Neural cell (in vitro differentiated cells): Measurements from ENCODE around the gene BCKDHB. TPM values are rescaled to one million over a fixed set of nuclear protein-coding genes. Genes with fewer than 3 reads are reported as not detected.

ENCODE experiments used
- H2AFZ ChIP-seq: fragments of 200-600, 300-800 bp; sonication (generic), shearing (Covaris generic); 2 replicates; pipeline ENCODE4 v1.6.0; 2014; ENCODE audit warnings: low read depth, mild to moderate bottlenecking, antibody characterized with exemption, low read length, moderate library complexity
- H3F3A ChIP-seq: fragments of 200-600 bp; shearing (Covaris generic); 2 replicates; pipeline ENCODE4 v1.6.1; 2016; ENCODE audit warnings: mild to moderate bottlenecking, moderate library complexity, mixed read lengths, antibody characterized with exemption, low read length; ENCODE audit not compliant: insufficient read depth, poor library complexity, severe bottlenecking
- H3K27ac ChIP-seq: fragments of 200-600, 300-800 bp; sonication (generic), shearing (Covaris generic); 2 replicates; pipeline ENCODE4 v1.5.1; 2014; ENCODE audit warnings: mild to moderate bottlenecking, low read length, moderate library complexity
- H3K27me3 ChIP-seq: fragments of 300-800, 200-600 bp; sonication (generic), shearing (Covaris generic); 2 replicates; pipeline ENCODE4 v1.6.0; 2014; ENCODE audit warnings: mild to moderate bottlenecking, low read depth, low read length, moderate library complexity; ENCODE audit not compliant: insufficient read depth
- H3K36me3 ChIP-seq: fragments of 300-800, 200-600 bp; sonication (generic), shearing (Covaris generic); 2 replicates; pipeline ENCODE4 v1.5.1; 2014; ENCODE audit warnings: mild to moderate bottlenecking, antibody characterized with exemption, low read length, moderate library complexity; ENCODE audit not compliant: insufficient read depth
- H3K4me2 ChIP-seq: fragments of 300-800, 200-600 bp; sonication (generic), shearing (Covaris generic); 2 replicates; pipeline ENCODE4 v1.6.0; 2014; ENCODE audit warnings: mild to moderate bottlenecking, low read length
- H3K4me3 ChIP-seq: fragments of 300-800, 200-600 bp; sonication (generic), shearing (Covaris generic); 2 replicates; pipeline ENCODE4 v1.5.1; 2014; ENCODE audit warnings: mild to moderate bottlenecking, low read length, moderate library complexity
- H3K79me2 ChIP-seq: fragments of 200-600 bp; shearing (Covaris generic); replicated peaks from 2 replicates; pipeline ENCODE4 v1.6.0; 2014; ENCODE audit warnings: mild to moderate bottlenecking, low read length, moderate library complexity; ENCODE audit not compliant: insufficient read depth
- H3K9ac ChIP-seq: fragments of 300-800, 200-600 bp; sonication (generic), shearing (Covaris generic); 2 replicates; pipeline ENCODE4 v1.6.1; 2016; ENCODE audit warnings: mild to moderate bottlenecking, low read length, mixed read lengths
- H3K9me2 ChIP-seq: fragments of 200-600 bp; shearing (Covaris generic); 2 replicates; pipeline ENCODE4 v1.6.1; 2016; ENCODE audit warnings: mild to moderate bottlenecking, low read length, mixed read lengths; ENCODE audit not compliant: insufficient read depth
- H3K9me3 ChIP-seq: fragments of 200-600, 300-800 bp; sonication (generic), shearing (Covaris generic); 2 replicates; pipeline ENCODE4 v1.6.1; 2016; ENCODE audit warnings: mild to moderate bottlenecking, mixed run types, low read length, moderate library complexity, mixed read lengths
- H4K20me1 ChIP-seq: fragments of 200-600 bp; shearing (Covaris generic); 2 replicates; pipeline ENCODE4 v1.6.1; 2016; ENCODE audit warnings: mild to moderate bottlenecking, mixed run types; ENCODE audit not compliant: insufficient read depth
- EP300 ChIP-seq: fragments of 450-650 bp; conservative IDR thresholded peaks from 2 replicates; pipeline ENCODE4 v1.6.1; 2014; ENCODE audit warnings: antibody characterized with exemption, mild to moderate bottlenecking, moderate library complexity; ENCODE audit not compliant: poor library complexity, severe bottlenecking
- EZH2 ChIP-seq: fragments of 200-600, 300-800 bp; shearing (Covaris generic), sonication (generic); IDR thresholded peaks from 2 replicates; pipeline ENCODE4 v1.6.1; 2014; ENCODE audit warnings: antibody characterized with exemption, low read length, borderline replicate concordance, mild to moderate bottlenecking; ENCODE audit not compliant: insufficient read depth, poor library complexity, severe bottlenecking
- MXI1 ChIP-seq: fragments of 450-650 bp; conservative IDR thresholded peaks from 2 replicates; pipeline ENCODE4 v1.6.1; 2014; ENCODE audit warnings: antibody characterized with exemption, mild to moderate bottlenecking; ENCODE audit not compliant: poor library complexity, severe bottlenecking
- POLR2AphosphoS5 ChIP-seq: IDR thresholded peaks from 2 replicates; pipeline ENCODE4 v1.6.1; 2012
- RAD21 ChIP-seq: fragments of 450-650 bp; conservative IDR thresholded peaks from 2 replicates; pipeline ENCODE4 v1.6.1; 2014; ENCODE audit warnings: antibody characterized with exemption, mild to moderate bottlenecking, moderate library complexity
- SMC3 ChIP-seq: fragments of 450-650 bp; conservative IDR thresholded peaks from 2 replicates; pipeline ENCODE4 v1.6.1; 2014; ENCODE audit warnings: antibody characterized with exemption, mild to moderate bottlenecking, moderate library complexity; ENCODE audit not compliant: poor library complexity
- TAF1 ChIP-seq: IDR thresholded peaks from 2 replicates; pipeline ENCODE4 v1.6.1; 2012; ENCODE audit warnings: low read depth
- polyA plus RNA-seq: library from polyadenylated mRNA; depleted of rRNA; stranded (reverse); fragments of >200 nt; gene quantifications from 2 replicates; pipeline ENCODE4 v1.2.3, GENCODE V29; 2014
- TF ChIP-seq, protein P1 (sequence below): fragments of 450-650 bp; IDR thresholded peaks from 2 replicates; pipeline ENCODE4 v1.5.1; 2014; ENCODE audit warnings: antibody characterized with exemption, mild to moderate bottlenecking, moderate library complexity; ENCODE audit not compliant: poor library complexity, severe bottlenecking
- TF ChIP-seq, protein P2 (sequence below): IDR thresholded peaks from 2 replicates; pipeline ENCODE4 v1.6.1; 2012; ENCODE audit warnings: borderline replicate concordance

BCKDHB gene
- polyA plus RNA-seq, 1 donor from 2014 or later, result 16.1 TPM

DNA sequence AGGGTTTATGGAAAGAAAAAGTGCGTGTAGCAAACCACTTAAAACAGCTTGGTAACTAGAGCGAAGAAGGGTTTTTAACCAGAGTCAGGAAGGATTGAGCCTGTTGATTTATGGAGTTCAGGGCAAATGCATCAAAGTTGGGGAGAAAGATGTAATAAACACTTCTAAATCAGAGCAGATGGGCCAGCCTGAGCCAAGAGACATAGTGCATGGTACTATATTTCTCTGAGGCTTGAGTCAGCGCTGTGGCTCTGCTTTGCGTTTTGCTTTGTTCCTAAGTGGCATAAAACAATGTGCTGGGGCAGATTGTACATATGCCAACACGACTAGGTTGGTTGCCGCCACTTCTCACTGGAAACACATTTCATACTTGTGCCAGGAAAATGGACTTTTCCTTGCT lies 111.3 kb downstream of the BCKDHB start:
- H2AFZ ChIP-seq, result no peak overlapping the region
- no peaks in the 10 kb centered on the region for H3K9me2 ChIP-seq
- no peak overlapping the region for H3K27ac ChIP-seq
- H3K9ac ChIP-seq, result no peak overlapping the region
- H3K4me3 ChIP-seq, result no peak overlapping the region
- H3K9me3 ChIP-seq, result no peaks in the 10 kb centered on the region
- no peaks in the 10 kb centered on the region for H3F3A ChIP-seq
- no peak overlapping the region for H3K4me2 ChIP-seq
- no peaks in the 10 kb centered on the region for H3K27me3 ChIP-seq
- no peaks in the 10 kb centered on the region for H3K36me3 ChIP-seq
- H3K79me2 ChIP-seq, result no peaks in the 10 kb centered on the region
- TF ChIP-seq RAD21 (no peak), EZH2 (no peak), TAF1 (no peak), SMC3 (no peak), MXI1 (no peak), POLR2AphosphoS5 (no peak), EP300 (no peak)
- TF ChIP-seq, protein P1, sequence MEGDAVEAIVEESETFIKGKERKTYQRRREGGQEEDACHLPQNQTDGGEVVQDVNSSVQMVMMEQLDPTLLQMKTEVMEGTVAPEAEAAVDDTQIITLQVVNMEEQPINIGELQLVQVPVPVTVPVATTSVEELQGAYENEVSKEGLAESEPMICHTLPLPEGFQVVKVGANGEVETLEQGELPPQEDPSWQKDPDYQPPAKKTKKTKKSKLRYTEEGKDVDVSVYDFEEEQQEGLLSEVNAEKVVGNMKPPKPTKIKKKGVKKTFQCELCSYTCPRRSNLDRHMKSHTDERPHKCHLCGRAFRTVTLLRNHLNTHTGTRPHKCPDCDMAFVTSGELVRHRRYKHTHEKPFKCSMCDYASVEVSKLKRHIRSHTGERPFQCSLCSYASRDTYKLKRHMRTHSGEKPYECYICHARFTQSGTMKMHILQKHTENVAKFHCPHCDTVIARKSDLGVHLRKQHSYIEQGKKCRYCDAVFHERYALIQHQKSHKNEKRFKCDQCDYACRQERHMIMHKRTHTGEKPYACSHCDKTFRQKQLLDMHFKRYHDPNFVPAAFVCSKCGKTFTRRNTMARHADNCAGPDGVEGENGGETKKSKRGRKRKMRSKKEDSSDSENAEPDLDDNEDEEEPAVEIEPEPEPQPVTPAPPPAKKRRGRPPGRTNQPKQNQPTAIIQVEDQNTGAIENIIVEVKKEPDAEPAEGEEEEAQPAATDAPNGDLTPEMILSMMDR, result no peak
- TF ChIP-seq, protein P2, sequence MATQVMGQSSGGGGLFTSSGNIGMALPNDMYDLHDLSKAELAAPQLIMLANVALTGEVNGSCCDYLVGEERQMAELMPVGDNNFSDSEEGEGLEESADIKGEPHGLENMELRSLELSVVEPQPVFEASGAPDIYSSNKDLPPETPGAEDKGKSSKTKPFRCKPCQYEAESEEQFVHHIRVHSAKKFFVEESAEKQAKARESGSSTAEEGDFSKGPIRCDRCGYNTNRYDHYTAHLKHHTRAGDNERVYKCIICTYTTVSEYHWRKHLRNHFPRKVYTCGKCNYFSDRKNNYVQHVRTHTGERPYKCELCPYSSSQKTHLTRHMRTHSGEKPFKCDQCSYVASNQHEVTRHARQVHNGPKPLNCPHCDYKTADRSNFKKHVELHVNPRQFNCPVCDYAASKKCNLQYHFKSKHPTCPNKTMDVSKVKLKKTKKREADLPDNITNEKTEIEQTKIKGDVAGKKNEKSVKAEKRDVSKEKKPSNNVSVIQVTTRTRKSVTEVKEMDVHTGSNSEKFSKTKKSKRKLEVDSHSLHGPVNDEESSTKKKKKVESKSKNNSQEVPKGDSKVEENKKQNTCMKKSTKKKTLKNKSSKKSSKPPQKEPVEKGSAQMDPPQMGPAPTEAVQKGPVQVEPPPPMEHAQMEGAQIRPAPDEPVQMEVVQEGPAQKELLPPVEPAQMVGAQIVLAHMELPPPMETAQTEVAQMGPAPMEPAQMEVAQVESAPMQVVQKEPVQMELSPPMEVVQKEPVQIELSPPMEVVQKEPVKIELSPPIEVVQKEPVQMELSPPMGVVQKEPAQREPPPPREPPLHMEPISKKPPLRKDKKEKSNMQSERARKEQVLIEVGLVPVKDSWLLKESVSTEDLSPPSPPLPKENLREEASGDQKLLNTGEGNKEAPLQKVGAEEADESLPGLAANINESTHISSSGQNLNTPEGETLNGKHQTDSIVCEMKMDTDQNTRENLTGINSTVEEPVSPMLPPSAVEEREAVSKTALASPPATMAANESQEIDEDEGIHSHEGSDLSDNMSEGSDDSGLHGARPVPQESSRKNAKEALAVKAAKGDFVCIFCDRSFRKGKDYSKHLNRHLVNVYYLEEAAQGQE, result no peak
- no peaks in the 10 kb centered on the region for H4K20me1 ChIP-seq

DNA sequence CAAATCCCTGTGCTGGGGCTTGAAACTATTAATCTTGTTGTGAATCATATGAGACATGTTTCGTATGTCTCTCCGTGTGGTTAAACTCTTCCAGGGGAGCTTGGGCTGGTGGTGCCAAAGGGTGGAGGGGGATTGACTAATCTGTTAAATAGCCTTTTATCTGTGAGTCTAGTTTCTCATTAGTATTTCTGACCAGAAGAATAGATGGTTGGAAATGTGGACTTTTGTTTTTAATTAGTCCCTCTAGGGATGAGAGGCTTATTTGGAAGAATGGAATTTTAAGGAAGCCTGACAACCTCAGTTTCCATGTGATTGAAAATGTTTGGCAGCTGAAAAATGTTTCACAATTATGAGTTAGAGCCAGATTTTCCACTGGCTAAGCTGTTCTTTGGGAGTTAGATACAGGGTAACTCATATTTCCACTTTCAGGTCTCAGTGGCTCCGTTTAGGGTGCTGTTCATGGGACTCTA lies 117.3 kb downstream of the BCKDHB start:
- Histone ChIP-seq H3K36me3 (no peaks in the 10 kb centered on the region), H2AFZ (no peak overlapping the region), H3K79me2 (no peaks in the 10 kb centered on the region), H3K27ac (no peak overlapping the region), H3K9me2 (no peaks in the 10 kb centered on the region), H3F3A (no peaks in the 10 kb centered on the region), H4K20me1 (no peaks in the 10 kb centered on the region), H3K9me3 (no peaks in the 10 kb centered on the region), H3K9ac (no peak overlapping the region), H3K27me3 (no peaks in the 10 kb centered on the region), H3K4me2 (no peak overlapping the region), H3K4me3 (no peak overlapping the region)
- TF ChIP-seq RAD21, result no peak
- TF ChIP-seq POLR2AphosphoS5, result no peak
- no peak for TF ChIP-seq EP300
- TF ChIP-seq, protein P1, result no peak
- no peak for TF ChIP-seq EZH2
- TF ChIP-seq TAF1, result no peak
- no peak for TF ChIP-seq SMC3
- no peak for TF ChIP-seq MXI1
- TF ChIP-seq, protein P2, result no peak
